ENCODE data around the gene PXMP4. TPM values are rescaled to one million over a fixed set of nuclear protein-coding genes. Genes with fewer than 3 reads are reported as not detected.

Gene PXMP4
- total RNA-seq, 1 experiment from 2014 or later: 5.7 TPM

DNA sequence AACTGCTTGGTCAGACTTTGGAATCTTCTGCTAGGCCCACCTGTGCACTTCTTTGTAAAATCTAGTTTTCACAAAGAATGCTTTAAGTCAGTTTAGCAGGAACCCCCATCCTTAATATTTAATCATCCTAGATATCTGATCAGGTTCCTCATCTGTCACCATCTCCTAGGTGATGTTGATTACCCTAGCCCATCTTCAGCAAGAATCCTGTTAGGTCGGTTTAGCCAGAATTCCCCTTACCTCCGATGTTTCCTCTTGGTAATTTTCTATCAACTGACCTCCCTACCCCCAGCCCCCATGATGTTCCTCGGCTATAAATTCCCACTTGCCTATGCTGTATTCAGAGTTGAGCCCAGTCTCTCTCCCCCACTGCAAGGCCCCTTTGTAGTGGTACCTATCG lies 9.0 kb upstream of the PXMP4 start:
- no peaks in the 10 kb centered on the region for H4K20me1 ChIP-seq (ENCODE audit: control insufficient read depth, insufficient read depth, insufficient read length)
- H3K14ac ChIP-seq (ENCODE audit: insufficient read depth, low read length): no peak overlapping the region
- H2BK20ac ChIP-seq (ENCODE audit: low read depth, low read length, poor library complexity, severe bottlenecking): no peak overlapping the region
- no peaks in the 10 kb centered on the region for H3K4me1 ChIP-seq (ENCODE audit: insufficient read depth, low read length)
- no peak overlapping the region for H3K56ac ChIP-seq (ENCODE audit: insufficient read length, low read depth, low read length)
- H2BK5ac ChIP-seq (ENCODE audit: insufficient read length, low read length): no peak overlapping the region
- H2AFZ ChIP-seq (ENCODE audit: low read length): no peak overlapping the region
- Mint-ChIP-seq H3K4me1 (peaks cover 16 to 17% of the 10 kb centered on the region in 2 experiments), H3K9me3 (no peaks in the 10 kb centered on the region), H3K36me3 (ENCODE audit: insufficient read depth in 1 of 3, low read depth in 3 of 3) (no peaks in the 10 kb centered on the region; a peak in 1 of 7 replicates), H3K27ac (no peak overlapping the region), H3K27me3 (ENCODE audit: low read depth) (peaks cover 6% of the 10 kb centered on the region), H3K4me3 (no peak overlapping the region)
- no peaks in the 10 kb centered on the region for H3K79me2 ChIP-seq (ENCODE audit: insufficient read depth, low read length)
- TF ChIP-seq, protein P1, sequence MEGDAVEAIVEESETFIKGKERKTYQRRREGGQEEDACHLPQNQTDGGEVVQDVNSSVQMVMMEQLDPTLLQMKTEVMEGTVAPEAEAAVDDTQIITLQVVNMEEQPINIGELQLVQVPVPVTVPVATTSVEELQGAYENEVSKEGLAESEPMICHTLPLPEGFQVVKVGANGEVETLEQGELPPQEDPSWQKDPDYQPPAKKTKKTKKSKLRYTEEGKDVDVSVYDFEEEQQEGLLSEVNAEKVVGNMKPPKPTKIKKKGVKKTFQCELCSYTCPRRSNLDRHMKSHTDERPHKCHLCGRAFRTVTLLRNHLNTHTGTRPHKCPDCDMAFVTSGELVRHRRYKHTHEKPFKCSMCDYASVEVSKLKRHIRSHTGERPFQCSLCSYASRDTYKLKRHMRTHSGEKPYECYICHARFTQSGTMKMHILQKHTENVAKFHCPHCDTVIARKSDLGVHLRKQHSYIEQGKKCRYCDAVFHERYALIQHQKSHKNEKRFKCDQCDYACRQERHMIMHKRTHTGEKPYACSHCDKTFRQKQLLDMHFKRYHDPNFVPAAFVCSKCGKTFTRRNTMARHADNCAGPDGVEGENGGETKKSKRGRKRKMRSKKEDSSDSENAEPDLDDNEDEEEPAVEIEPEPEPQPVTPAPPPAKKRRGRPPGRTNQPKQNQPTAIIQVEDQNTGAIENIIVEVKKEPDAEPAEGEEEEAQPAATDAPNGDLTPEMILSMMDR (conservative IDR thresholded peaks at IDR 0.05): no peak
- no peak overlapping the region for H2BK15ac ChIP-seq (ENCODE audit: low read depth, low read length)
- no peak overlapping the region for H2BK12ac ChIP-seq (ENCODE audit: insufficient read length, low read depth, low read length)
- H3K4me2 ChIP-seq (ENCODE audit: insufficient read depth, insufficient read length, low read length): no peak overlapping the region
- H2BK120ac ChIP-seq (ENCODE audit: low read depth, low read length, poor library complexity, severe bottlenecking): no peak overlapping the region
- H3K9ac ChIP-seq (ENCODE audit: extremely low read depth, insufficient read length, low read length): no peak overlapping the region
- H3K79me1 ChIP-seq (ENCODE audit: insufficient read depth, low read depth, low read length, poor library complexity, severe bottlenecking): no peaks in the 10 kb centered on the region
- H3K4ac ChIP-seq (ENCODE audit: low read depth, low read length): no peak overlapping the region
- WGBS (ENCODE audit: extremely low coverage, insufficient read length, low lambda C conversion rate): no CpG with 5 or more reads among the region's 4 CpGs
- no peak overlapping the region for H3K27ac ChIP-seq (ENCODE audit: insufficient read length, low read depth, low read length)
- no peak for DNase-seq
- H3K23me2 ChIP-seq (ENCODE audit: insufficient read length, low read depth, low read length, poor library complexity, severe bottlenecking): peaks cover 8% of the 10 kb centered on the region
- H3K9me3 ChIP-seq (ENCODE audit: control insufficient read depth, low read depth, low read length): no peaks in the 10 kb centered on the region
- no peak overlapping the region for H3T11ph ChIP-seq (ENCODE audit: low read length)
- no peaks in the 10 kb centered on the region for H3K27me3 ChIP-seq (ENCODE audit: insufficient read depth, low read length)
- H2AK5ac ChIP-seq (ENCODE audit: insufficient read length, low read length): no peak overlapping the region
- no peak overlapping the region for H4K8ac ChIP-seq (replicated peaks; ENCODE audit: insufficient read length, low read depth, low read length)
- H4K91ac ChIP-seq (ENCODE audit: insufficient read length, low read depth, low read length): no peak overlapping the region
- no peak overlapping the region for H4K5ac ChIP-seq (ENCODE audit: insufficient read length, low read depth, low read length)
- no peak overlapping the region for H3K18ac ChIP-seq (ENCODE audit: insufficient read length, low read depth, low read length)
- no peak overlapping the region for H3K23ac ChIP-seq (ENCODE audit: insufficient read length, low read depth, low read length)
